Activated naive CD8-positive, alpha-beta T cell treated with anti-CD3 and anti-CD28 coated beads, Interleukin-2, amount 10 ng/mL, durations not matched to agents 7 days and 5 days (primary cell): ENCODE measurements around the gene TMCC3. TPM values are rescaled to one million over a fixed set of nuclear protein-coding genes. Genes with fewer than 3 reads are reported as not detected.

Source experiments
- ATAC-seq: fragments of 150-1000 bp; cut with Tn5 transposase; one replicate; pipeline ENCODE4 v1.10.0; 2021; ENCODE audit warnings: low read depth, moderate library complexity
- POLR2A ChIA-PET: fragments of 350-600 bp; sonication (Branson Sonifier 250); formaldehyde crosslinking; loops from one replicate; lab custom pipeline; 2021; ENCODE audit warnings: antibody characterized with exemption; lab: Charles Lee
- DNase-seq: peaks from one replicate; pipeline ENCODE4 v3.0.0; 2021
- H3K27ac Mint-ChIP-seq: one replicate; pipeline ENCODE4 v1.8.0; 2022; ENCODE audit warnings: mild to moderate bottlenecking, mixed read lengths
- H3K27me3 Mint-ChIP-seq: one replicate; pipeline ENCODE4 v1.8.0; 2022; ENCODE audit warnings: mild to moderate bottlenecking, moderate library complexity, mixed read lengths
- H3K36me3 Mint-ChIP-seq: one replicate; pipeline ENCODE4 v1.8.0; 2021; ENCODE audit warnings: mild to moderate bottlenecking, mixed read lengths
- H3K4me1 Mint-ChIP-seq: one replicate; pipeline ENCODE4 v1.8.0; 2021; ENCODE audit warnings: mixed read lengths
- H3K4me3 Mint-ChIP-seq: one replicate; pipeline ENCODE4 v1.8.0; 2022; ENCODE audit warnings: mild to moderate bottlenecking, moderate library complexity, mixed read lengths
- H3K9me3 Mint-ChIP-seq: one replicate; pipeline ENCODE4 v1.8.0; 2021; ENCODE audit warnings: mixed read lengths
- microRNA-seq: library from miRNA; unstranded; fragments of <30 nt; microRNA quantifications from one replicate; pipeline ENCODE4 v1.2.0, GENCODE V29; 2022
- total RNA-seq, 2 experiments: library from RNA; stranded (reverse); gene quantifications; one replicate each; pipeline ENCODE4 v1.2.3, GENCODE V29; 2021

Gene TMCC3
- total RNA-seq, 2 experiments from 2014 or later, result 0.83 to 1.8 TPM

DNA sequence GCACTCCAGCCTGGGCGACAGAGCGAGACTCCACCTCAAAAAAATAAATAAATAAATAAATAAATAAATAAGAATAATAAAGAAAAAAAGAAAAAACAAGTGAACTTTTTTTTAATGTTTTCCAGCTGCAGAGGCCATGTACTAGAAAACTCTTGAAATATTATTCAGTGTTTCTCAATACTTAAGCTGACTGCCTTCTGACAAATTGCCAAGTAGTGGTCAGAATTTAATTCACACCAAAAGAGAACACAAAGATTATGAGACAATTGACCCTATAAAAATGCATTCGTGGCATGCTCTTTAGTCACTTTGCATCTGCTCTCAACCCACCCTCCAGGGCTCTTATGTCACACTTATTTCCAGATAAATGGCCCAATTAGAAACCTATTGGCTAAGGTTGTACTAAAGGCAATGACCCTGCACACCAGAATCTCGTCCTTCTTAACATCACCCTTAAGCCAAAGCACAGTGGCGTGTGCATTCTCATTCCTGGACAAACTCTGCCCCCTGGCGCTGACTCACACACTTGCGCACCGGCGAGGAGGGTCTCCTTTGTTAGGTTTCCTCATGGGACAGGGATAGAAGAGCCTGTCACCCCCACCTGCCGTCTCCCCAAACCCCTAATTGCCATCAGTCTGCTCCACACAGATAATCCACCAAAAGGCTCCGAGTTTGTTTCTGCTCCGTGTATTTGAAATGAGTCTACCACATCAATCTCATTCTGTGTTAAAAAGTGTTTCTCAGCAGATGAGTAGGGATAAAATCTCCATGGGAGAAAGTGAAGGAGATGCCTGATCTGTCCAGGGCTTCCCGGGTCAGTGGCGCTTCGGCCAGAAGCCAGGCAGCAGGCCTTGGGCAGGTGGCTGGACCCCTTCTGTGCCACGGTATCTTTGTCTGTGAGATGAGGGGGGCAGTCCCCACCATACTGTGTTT lies 117.6 kb downstream of the TMCC3 start:
- Mint-ChIP-seq H3K4me1 (peaks cover 38% of the 10 kb centered on the region), H3K9me3 (no peaks in the 10 kb centered on the region), H3K36me3 (no peaks in the 10 kb centered on the region), H3K27me3 (peaks cover 7% of the 10 kb centered on the region), H3K27ac (peak overlapping the region; percentile 70), H3K4me3 (peak overlapping the region; percentile 14)
- ATAC-seq, result peak; percentile 69
- POLR2A ChIA-PET, result interaction anchor here (0.9 kb wide), 1 partner anchor 228 kb away, joined by 4 read pairs; no protein-coding TSS in a partner anchor
- peak; percentile 77 for DNase-seq

DNA sequence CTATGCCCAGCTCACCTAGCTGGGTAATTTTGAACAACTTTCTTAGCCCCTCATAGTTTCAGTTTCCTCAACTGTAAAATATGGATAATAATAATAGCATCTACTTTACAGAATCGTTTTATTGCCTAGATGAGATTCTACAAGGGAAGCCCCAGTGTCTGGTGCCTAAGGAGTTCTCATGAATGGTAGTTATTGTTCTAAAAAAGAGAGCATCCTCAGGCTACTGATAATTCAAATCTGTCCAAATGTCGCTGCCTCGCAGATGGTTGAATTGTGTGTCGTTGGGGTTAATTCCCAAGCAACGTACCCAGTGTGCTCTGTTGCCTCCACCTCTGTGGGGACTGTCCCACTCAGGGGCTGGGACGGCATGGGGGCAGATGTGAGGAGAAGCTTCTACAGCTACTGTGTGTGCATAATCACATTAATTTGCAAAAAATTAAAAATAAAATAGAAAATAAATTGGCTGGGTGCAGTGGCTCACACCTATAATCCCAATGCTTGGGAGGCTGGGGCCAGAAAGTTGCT lies 119.1 kb downstream of the TMCC3 start:
- Mint-ChIP-seq H3K4me1 (peaks cover 35% of the 10 kb centered on the region), H3K4me3 (no peak overlapping the region), H3K27ac (no peak overlapping the region), H3K27me3 (peaks cover 10% of the 10 kb centered on the region), H3K9me3 (no peaks in the 10 kb centered on the region), H3K36me3 (no peaks in the 10 kb centered on the region)
- no peak for ATAC-seq
- POLR2A ChIA-PET, result no interaction called here
- DNase-seq, result no peak

DNA sequence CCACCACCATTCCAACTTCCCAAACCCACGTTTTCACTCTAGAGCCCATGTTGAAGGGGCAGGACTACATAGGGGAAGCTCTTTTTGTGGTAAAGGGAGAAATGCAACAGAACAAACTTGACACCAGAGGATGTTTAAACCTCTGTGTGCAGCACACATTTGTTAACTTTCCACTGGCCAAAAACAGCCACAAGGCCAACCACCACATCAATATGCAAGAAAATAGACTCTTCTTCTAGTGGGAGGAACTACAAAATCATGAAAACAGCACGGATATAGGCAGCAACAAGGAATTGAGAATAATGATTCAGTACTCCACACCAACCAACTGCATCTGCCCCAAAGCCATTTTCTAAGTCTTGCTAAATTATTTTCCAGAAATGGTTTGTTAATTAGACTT lies 124.4 kb downstream of the TMCC3 start:
- DNase-seq (no peak), ATAC-seq (no peak)
- Mint-ChIP-seq H3K27me3 (peaks cover 22% of the 10 kb centered on the region), H3K4me3 (no peak overlapping the region), H3K36me3 (no peaks in the 10 kb centered on the region), H3K9me3 (peaks cover 3% of the 10 kb centered on the region), H3K27ac (no peak overlapping the region), H3K4me1 (peaks cover 5% of the 10 kb centered on the region)
- POLR2A ChIA-PET, result no interaction called here

Small RNA genes within 50 kb of the gene (microRNA-seq; reads per million reads assigned to microRNA genes)
- gene MIR5700, result not detected

Other genes starting within 250 kb of the TMCC3 start
- gene CEP83, start 190.7 kb downstream of the TMCC3 start, total RNA-seq, result 10 to 100 TPM; 13.2 to 19.1 TPM